ENCODE data around the gene HLA-E.

- TF ChIP-seq CTCF (conservative IDR thresholded peaks at IDR 0.05; ENCODE audit: low read depth in 2 of 2) (no peak), EZH2phosphoT487 (IDR thresholded peaks at IDR 0.05; ENCODE audit: unreplicated experiment) (no peak), JUNB (IDR thresholded peaks at IDR 0.05; ENCODE audit: unreplicated experiment) (no peak), CREB1 (CRISPR knock-in tag; IDR thresholded peaks at IDR 0.05; ENCODE audit: low read depth) (no peak), REST (IDR thresholded peaks at IDR 0.05; ENCODE audit: unreplicated experiment) (no peak), POLR2AphosphoS5 (IDR thresholded peaks at IDR 0.05; ENCODE audit: low read depth) (no peak), EZH2 (IDR thresholded peaks at IDR 0.05; ENCODE audit: low read depth, unreplicated experiment) (no peak), ZNF114 (CRISPR knock-in tag; IDR thresholded peaks at IDR 0.05) (no peak), NANOG (IDR thresholded peaks at IDR 0.05; ENCODE audit: borderline replicate concordance) (no peak), STAT1 (IDR thresholded peaks at IDR 0.05; ENCODE audit: unreplicated experiment) (no peak), ETS1 (IDR thresholded peaks at IDR 0.05) (no peak), ZNF462 (CRISPR knock-in tag; IDR thresholded peaks at IDR 0.05) (no peak)
These were observed 53.1 kb downstream of the HLA-E start for GRCh38 chr6:30542404-30542725.
